HEK293 (cell line): ENCODE data around the gene NOL7.

ENCODE experiments used
- CTCF ChIA-PET: fragments of 350-600 bp; formaldehyde crosslinking; extraction: SDS; loops from one replicate; lab custom pipeline; 2021; ENCODE audit warnings: antibody characterized with exemption; lab: Yijun Ruan, JAX
- POLR2A ChIA-PET: fragments of 300-600 bp; formaldehyde crosslinking; extraction: SDS; loops from one replicate; lab custom pipeline; 2020; ENCODE audit warnings: antibody characterized with exemption, inconsistent platforms; lab: Yijun Ruan, JAX
- H3K27ac ChIP-seq: fragments of 200-500 bp; sonication (Bioruptor generic); 2 replicates; pipeline ENCODE4 v1.5.1; 2014; ENCODE audit warnings: low read depth, low read length, control low read depth, inconsistent platforms; ENCODE audit errors: extremely low read depth
- H3K36me3 ChIP-seq, 2 experiments: fragments of 200-500 bp in 1 of 2; sonication (Bioruptor generic) in 1 of 2; 1 replicate in 1 of 2; 2 replicates in 1 of 2; pipeline ENCODE4 v1.5.1; 2014 to 2017; ENCODE audit warnings: inconsistent platforms in 2 of 2, low read length in 2 of 2; ENCODE audit not compliant: control insufficient read depth in 2 of 2, insufficient read depth in 1 of 2
- H3K4me1 ChIP-seq: fragments of 200-500 bp; sonication (Bioruptor generic); 2 replicates; pipeline ENCODE4 v1.5.1; 2014; ENCODE audit warnings: mild to moderate bottlenecking, low read length, inconsistent platforms; ENCODE audit not compliant: control insufficient read depth, insufficient read depth
- H3K4me3 ChIP-seq: 2 replicates; pipeline ENCODE4 v1.5.1; 2011; ENCODE audit warnings: low read depth, mild to moderate bottlenecking, control low read depth, low read length, moderate library complexity
- H3K9me3 ChIP-seq: fragments of 200-500 bp; sonication (Bioruptor generic); 2 replicates; pipeline ENCODE4 v1.5.1; 2014; ENCODE audit warnings: low read depth, low read length, inconsistent platforms; ENCODE audit not compliant: control insufficient read depth, insufficient read depth
- ATF2 ChIP-seq: fragments of 450-650 bp; formaldehyde crosslinking; IDR thresholded peaks from 2 replicates; pipeline ENCODE4 v1.5.1; 2016; ENCODE audit warnings: missing biosample characterization, missing genetic modification characterization, low read depth
- HOXC10 ChIP-seq: sonication (generic); formaldehyde crosslinking; IDR thresholded peaks from 2 replicates; pipeline ENCODE4 v1.8.1; 2023; ENCODE audit warnings: mild to moderate bottlenecking, missing genetic modification reagents
- YY2 ChIP-seq: fragments of 450-650 bp; formaldehyde crosslinking; IDR thresholded peaks from 2 replicates; pipeline ENCODE4 v1.5.1; 2016; ENCODE audit warnings: missing biosample characterization, missing genetic modification characterization
- ZBTB17 ChIP-seq: fragments of 450-650 bp; formaldehyde crosslinking; IDR thresholded peaks from 2 replicates; pipeline ENCODE4 v1.5.1; 2016; ENCODE audit warnings: missing biosample characterization, missing genetic modification characterization
- ZNF266 ChIP-seq: fragments of 450-650 bp; formaldehyde crosslinking; IDR thresholded peaks from 2 replicates; pipeline ENCODE4 v1.5.1; 2016; ENCODE audit warnings: missing biosample characterization, missing genetic modification characterization, low read depth
- ZNF335 ChIP-seq: fragments of 450-650 bp; formaldehyde crosslinking; conservative IDR thresholded peaks from 2 replicates; pipeline ENCODE4 v1.5.1; 2016; ENCODE audit warnings: missing biosample characterization, missing genetic modification characterization
- ZNF341 ChIP-seq: fragments of 450-650 bp; formaldehyde crosslinking; IDR thresholded peaks from 2 replicates; pipeline ENCODE4; 2016; ENCODE audit warnings: low read depth, missing biosample characterization, missing genetic modification characterization
- ZNF394 ChIP-seq: fragments of 450-650 bp; formaldehyde crosslinking; IDR thresholded peaks from 2 replicates; pipeline ENCODE4 v1.5.1; 2016; ENCODE audit warnings: missing biosample characterization, missing genetic modification characterization, mild to moderate bottlenecking, moderate library complexity, borderline replicate concordance
- ZNF426 ChIP-seq: fragments of 450-650 bp; formaldehyde crosslinking; IDR thresholded peaks from 2 replicates; pipeline ENCODE4 v1.5.1; 2017; ENCODE audit warnings: missing biosample characterization, missing genetic modification characterization, mild to moderate bottlenecking, inconsistent platforms, moderate library complexity
- ZNF513 ChIP-seq: fragments of 450-650 bp; IDR thresholded peaks from 2 replicates; pipeline ENCODE4 v1.5.1; 2018; ENCODE audit warnings: missing biosample characterization, missing genetic modification characterization
- ZNF530 ChIP-seq: fragments of 450-650 bp; formaldehyde crosslinking; IDR thresholded peaks from 2 replicates; pipeline ENCODE4 v1.5.1; 2016; ENCODE audit warnings: low read depth, missing biosample characterization, missing genetic modification characterization
- ZNF664 ChIP-seq: fragments of 450-650 bp; formaldehyde crosslinking; IDR thresholded peaks from 2 replicates; pipeline ENCODE4 v1.5.1; 2016; ENCODE audit warnings: missing biosample characterization, missing genetic modification characterization
- TF ChIP-seq, protein P1 (sequence below): fragments of 450-650 bp; formaldehyde crosslinking; conservative IDR thresholded peaks from 2 replicates; pipeline ENCODE4 v1.5.1; 2016; ENCODE audit warnings: low read depth, missing biosample characterization, missing genetic modification characterization

NOL7 gene

DNA sequence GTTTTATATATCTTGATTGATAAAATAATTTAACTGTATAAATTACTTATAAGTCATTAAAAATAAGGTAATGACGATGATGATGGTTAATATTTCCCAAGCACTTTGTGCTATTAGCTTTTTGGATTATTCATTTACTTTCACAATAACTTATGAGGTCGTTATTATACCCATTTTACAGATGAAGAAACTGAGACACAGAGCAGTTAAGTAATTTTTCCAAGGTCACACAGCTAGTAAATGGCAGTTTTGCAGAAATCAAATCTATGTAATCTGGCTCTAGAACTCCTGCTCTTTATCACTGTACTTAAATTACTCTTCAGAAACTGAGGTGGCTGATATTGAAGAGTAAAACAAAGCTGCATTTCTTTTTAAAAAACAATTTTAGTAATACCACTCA lies 18.2 kb downstream of the NOL7 start (continued):
- TF ChIP-seq ZNF335 (tag by site-specific recombination) (no peak), ZNF513 (peak; percentile 29; the same call in 1 of the 2 replicates)

DNA sequence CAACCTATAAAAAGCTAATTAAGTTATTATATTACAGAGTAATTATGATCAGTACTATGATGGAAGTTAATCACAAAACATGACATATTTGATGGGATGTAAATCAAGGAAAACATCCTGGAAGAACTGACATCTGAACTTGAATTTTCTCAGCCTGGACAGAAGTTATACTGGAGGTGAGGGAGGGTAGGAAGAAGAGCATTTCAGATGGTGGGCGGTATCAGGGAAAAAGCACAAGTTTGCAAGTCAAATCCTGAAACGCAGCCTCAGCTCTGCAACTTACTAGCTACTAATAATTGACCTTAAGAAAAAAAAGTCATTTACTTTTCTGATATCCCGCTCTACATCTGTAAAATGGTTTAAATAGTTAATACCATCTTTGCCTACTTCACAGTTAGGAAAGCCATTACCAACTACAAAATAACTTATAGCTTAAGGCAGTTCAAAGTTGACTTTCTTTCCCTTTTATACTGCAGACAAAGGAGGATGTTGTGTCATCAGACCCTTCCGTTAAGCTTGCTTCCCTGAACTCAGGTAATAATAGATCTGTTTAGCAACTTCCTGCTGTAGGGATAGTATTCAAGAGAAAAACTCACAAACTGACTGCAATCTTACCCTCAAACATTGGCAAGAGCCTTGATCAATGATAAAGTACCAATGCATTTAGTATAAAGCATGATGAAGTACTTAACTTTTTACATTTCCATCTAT lies 21.0 kb downstream of the NOL7 start:
- TF ChIP-seq HOXC10 (no peak), ZNF341 (tag by site-specific recombination) (peak; percentile 62)
- TF ChIP-seq, protein P1, sequence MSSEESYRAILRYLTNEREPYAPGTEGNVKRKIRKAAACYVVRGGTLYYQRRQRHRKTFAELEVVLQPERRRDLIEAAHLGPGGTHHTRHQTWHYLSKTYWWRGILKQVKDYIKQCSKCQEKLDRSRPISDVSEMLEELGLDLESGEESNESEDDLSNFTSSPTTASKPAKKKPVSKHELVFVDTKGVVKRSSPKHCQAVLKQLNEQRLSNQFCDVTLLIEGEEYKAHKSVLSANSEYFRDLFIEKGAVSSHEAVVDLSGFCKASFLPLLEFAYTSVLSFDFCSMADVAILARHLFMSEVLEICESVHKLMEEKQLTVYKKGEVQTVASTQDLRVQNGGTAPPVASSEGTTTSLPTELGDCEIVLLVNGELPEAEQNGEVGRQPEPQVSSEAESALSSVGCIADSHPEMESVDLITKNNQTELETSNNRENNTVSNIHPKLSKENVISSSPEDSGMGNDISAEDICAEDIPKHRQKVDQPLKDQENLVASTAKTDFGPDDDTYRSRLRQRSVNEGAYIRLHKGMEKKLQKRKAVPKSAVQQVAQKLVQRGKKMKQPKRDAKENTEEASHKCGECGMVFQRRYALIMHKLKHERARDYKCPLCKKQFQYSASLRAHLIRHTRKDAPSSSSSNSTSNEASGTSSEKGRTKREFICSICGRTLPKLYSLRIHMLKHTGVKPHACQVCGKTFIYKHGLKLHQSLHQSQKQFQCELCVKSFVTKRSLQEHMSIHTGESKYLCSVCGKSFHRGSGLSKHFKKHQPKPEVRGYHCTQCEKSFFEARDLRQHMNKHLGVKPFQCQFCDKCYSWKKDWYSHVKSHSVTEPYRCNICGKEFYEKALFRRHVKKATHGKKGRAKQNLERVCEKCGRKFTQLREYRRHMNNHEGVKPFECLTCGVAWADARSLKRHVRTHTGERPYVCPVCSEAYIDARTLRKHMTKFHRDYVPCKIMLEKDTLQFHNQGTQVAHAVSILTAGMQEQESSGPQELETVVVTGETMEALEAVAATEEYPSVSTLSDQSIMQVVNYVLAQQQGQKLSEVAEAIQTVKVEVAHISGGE (tag by site-specific recombination) = no peak
- Histone ChIP-seq H3K27ac (no peak overlapping the region), H3K4me3 (no peak overlapping the region), H3K36me3 (peaks cover 12 to 52% of the 10 kb centered on the region in 2 experiments), H3K4me1 (no peaks in the 10 kb centered on the region), H3K9me3 (no peaks in the 10 kb centered on the region)
- POLR2A ChIA-PET = interaction anchor here (1.2 to 1.5 kb wide), 2 partner anchors 11 to 21 kb away, joined by 3 to 6 read pairs; partner anchors contain the start of gene NOL7
- CTCF ChIA-PET = interaction anchor here (0.6 to 4.6 kb wide), 3 partner anchors 11 to 745 kb away, joined by 4 to 26 read pairs (median 5); no protein-coding TSS in a partner anchor

- Histone ChIP-seq H3K4me1 (no peaks in the 10 kb centered on the region), H3K9me3 (no peaks in the 10 kb centered on the region), H3K27ac (no peak overlapping the region), H3K36me3 (peaks cover 12 to 43% of the 10 kb centered on the region in 2 experiments), H3K4me3 (no peak overlapping the region)
- 0 out of 2 replicates have a peak, but pooled peaks have one; percentile 40 for TF ChIP-seq ATF2 (tag by site-specific recombination)
- no peak for TF ChIP-seq ZBTB17
- TF ChIP-seq ZNF426 = no peak
- TF ChIP-seq ZNF394 (tag by site-specific recombination) = no peak
- TF ChIP-seq ZNF664 (tag by site-specific recombination) = peak; percentile 57; the same call in 1 of the 2 replicates
- TF ChIP-seq ZNF266 (tag by site-specific recombination) = no peak
- TF ChIP-seq YY2 (tag by site-specific recombination) = no peak
- no peak for TF ChIP-seq ZNF530 (tag by site-specific recombination)
- ChIA-PET POLR2A (interaction anchor here (0.5 kb wide), 1 partner anchor 21 kb away, joined by 3 read pairs; no protein-coding TSS in a partner anchor), CTCF (interaction anchor here (1.2 to 2.7 kb wide), 2 partner anchors 13 to 60 kb away, joined by 3 to 9 read pairs; no protein-coding TSS in a partner anchor)
Observed at GRCh38 chr6:13638014-13638413, 22.9 kb downstream of the NOL7 start.
